Gastroesophageal sphincter (tissue), 3 donors: ENCODE measurements around the gene CDK5.

Experiments
- POLR2A ChIP-seq, 2 donors: fragments of 450-650 bp; IDR thresholded peaks; one replicate each; pipeline ENCODE4 v1.6.1; 2017; ENCODE audit warnings: antibody characterized with exemption in 2 of 2, mild to moderate bottlenecking in 2 of 2, moderate library complexity in 1 of 2
- POLR2AphosphoS5 ChIP-seq: sonication (generic); formaldehyde crosslinking; IDR thresholded peaks from one replicate; pipeline ENCODE4 v1.6.1; 2017; ENCODE audit warnings: antibody characterized with exemption
- TF ChIP-seq, protein P1 (sequence below), 4 experiments: fragments of 200-600 bp in 2 of 4; fragments of 450-650 bp in 2 of 4; sonication (generic) in 1 of 4; IDR thresholded peaks; one replicate each; pipeline ENCODE4 v1.5.1; 2017 to 2019; ENCODE audit warnings: antibody characterized with exemption in 4 of 4, mild to moderate bottlenecking in 2 of 4, moderate library complexity in 2 of 4

DNA sequence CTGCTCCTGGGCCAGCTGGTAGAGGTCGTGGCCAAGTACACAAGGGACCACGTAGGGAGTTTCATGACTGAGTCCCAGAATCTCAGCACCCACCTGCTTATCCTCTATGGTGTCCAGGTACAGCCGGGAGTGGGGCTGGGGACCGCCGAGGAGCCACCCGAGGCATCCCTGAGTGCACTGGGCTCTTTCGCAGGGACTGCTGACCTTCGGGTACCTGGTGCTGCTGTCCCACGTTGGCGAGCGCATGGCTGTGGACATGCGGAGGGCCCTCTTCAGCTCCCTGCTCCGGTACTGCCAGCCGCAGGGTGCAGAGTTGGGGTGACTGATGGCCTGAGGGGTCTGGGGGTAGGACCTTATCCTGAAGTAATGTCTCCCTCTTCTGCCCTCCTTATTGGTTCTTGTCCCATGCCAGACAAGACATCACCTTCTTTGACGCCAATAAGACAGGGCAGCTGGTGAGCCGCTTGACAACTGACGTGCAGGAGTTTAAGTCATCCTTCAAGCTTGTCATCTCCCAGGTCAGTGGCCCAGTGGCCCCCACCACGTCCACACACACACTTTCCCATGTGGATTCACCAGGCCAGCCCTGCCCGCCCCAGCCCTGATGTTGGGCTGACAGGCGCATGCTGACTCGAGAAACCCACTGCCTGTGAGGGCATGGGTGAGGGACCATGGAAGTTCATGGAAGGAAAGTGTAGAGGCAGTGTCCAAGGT is 23.2 kb downstream of the CDK5 start:
- TF ChIP-seq, protein P1, sequence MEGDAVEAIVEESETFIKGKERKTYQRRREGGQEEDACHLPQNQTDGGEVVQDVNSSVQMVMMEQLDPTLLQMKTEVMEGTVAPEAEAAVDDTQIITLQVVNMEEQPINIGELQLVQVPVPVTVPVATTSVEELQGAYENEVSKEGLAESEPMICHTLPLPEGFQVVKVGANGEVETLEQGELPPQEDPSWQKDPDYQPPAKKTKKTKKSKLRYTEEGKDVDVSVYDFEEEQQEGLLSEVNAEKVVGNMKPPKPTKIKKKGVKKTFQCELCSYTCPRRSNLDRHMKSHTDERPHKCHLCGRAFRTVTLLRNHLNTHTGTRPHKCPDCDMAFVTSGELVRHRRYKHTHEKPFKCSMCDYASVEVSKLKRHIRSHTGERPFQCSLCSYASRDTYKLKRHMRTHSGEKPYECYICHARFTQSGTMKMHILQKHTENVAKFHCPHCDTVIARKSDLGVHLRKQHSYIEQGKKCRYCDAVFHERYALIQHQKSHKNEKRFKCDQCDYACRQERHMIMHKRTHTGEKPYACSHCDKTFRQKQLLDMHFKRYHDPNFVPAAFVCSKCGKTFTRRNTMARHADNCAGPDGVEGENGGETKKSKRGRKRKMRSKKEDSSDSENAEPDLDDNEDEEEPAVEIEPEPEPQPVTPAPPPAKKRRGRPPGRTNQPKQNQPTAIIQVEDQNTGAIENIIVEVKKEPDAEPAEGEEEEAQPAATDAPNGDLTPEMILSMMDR (IDR thresholded peaks at IDR 0.05) = no peak
- TF ChIP-seq POLR2AphosphoS5 (no peak), POLR2A (IDR thresholded peaks at IDR 0.05) (no peak)
